HG02610 (cell line): ENCODE results near the gene USP51.
"Not testable (repeated sequence)": the region's sequence is repeated elsewhere in the genome, so short reads cannot be mapped to it uniquely, and the experiment has no call there.

Source experiments
- ATAC-seq: cut with Tn5 transposase; IDR thresholded peaks from one replicate; pipeline ENCODE4 v1.9.1; 2021; ENCODE audit warnings: mild to moderate bottlenecking, moderate library complexity; ENCODE audit not compliant: unreplicated experiment

Gene USP51

GRCh38 chrX:55489314-55490009 is at the start of gene USP51:
Gene USP51, minus strand, starts transcription at chrX:55489848. Its CDS starts 909 bp downstream, at chrX:55488939.
- peak; percentile 24 for ATAC-seq

GRCh38 chrX:55524487-55524886 is 34.8 kb upstream of the USP51 start:
- ATAC-seq: no peak

- ATAC-seq: no peak
Observed at GRCh38 chrX:55523356-55523755, 33.7 kb upstream of the USP51 start.

GRCh38 chrX:55522596-55523276 is 33.1 kb upstream of the USP51 start:
- ATAC-seq: no peak

- ATAC-seq: no peak
Observed at GRCh38 chrX:55521687-55522086, 32.0 kb upstream of the USP51 start.

- ATAC-seq: not testable (repeated sequence)
Observed at GRCh38 chrX:55516794-55517481, 27.3 kb upstream of the USP51 start.

- not testable (repeated sequence) for ATAC-seq
Observed at GRCh38 chrX:55513045-55513737, 23.5 kb upstream of the USP51 start.

- peak; percentile 68 for ATAC-seq
Observed at GRCh38 chrX:55508410-55509152, 18.9 kb upstream of the USP51 start.

- not testable (repeated sequence) for ATAC-seq
Observed at GRCh38 chrX:55507699-55508098, 18.1 kb upstream of the USP51 start.

- ATAC-seq: not testable (repeated sequence)
Observed at GRCh38 chrX:55507010-55507409, 17.4 kb upstream of the USP51 start.

GRCh38 chrX:55490974-55491373 is 1.3 kb upstream of the USP51 start:
- ATAC-seq: no peak

- ATAC-seq: no peak
Observed at GRCh38 chrX:55490121-55490520, 473 bp upstream of the USP51 start.

GRCh38 chrX:55488593-55489313 is 895 bp downstream of the USP51 start:
- ATAC-seq: peak; percentile 62

- peak; percentile 13 for ATAC-seq
Observed at GRCh38 chrX:55488006-55488592, 1.5 kb downstream of the USP51 start.

GRCh38 chrX:55487143-55487542 is 2.5 kb downstream of the USP51 start:
- no peak for ATAC-seq

GRCh38 chrX:55486736-55487135 is 2.9 kb downstream of the USP51 start:
- ATAC-seq: no peak

- ATAC-seq: no peak
Observed at GRCh38 chrX:55484948-55485347, 4.7 kb downstream of the USP51 start.

- no peak for ATAC-seq
Observed at GRCh38 chrX:55480390-55481062, 9.1 kb downstream of the USP51 start.

GRCh38 chrX:55479956-55480355 is 9.7 kb downstream of the USP51 start:
- ATAC-seq: not testable (repeated sequence)
